ENCODE data around the gene FGF12.

The FGF12 gene

DNA sequence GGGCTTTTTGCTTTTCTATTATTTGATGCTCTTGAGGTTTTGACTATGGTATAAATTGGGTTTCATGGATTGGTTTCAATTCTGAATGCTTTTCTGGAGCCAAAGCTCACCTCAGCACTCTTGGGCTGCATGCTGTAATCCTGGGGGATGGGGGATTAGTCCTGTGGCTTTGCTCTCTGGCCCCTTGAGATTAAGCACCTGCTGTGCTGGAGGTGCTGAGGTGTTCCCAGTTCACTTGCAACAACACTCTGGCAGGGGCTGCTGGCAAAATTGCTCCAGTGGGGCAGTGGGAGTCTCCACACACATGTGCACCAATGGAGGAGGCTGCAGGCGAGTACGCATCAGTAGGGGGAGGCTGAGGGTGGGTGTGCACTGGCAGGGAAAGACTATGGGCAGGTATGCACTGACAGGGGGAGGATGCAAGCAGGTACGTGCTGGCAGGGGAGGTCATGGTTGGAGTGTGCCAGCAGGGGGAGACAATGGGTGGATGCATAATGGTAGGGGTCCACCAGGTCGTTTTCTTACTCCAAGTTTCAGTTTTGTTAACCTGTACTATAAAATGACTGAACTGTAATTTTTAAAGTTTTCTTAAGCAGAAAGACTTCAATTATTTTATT, 489.2 kb downstream of the FGF12 start:
- no peak overlapping the region for H3K9ac ChIP-seq (ENCODE audit: low read length)
- no peak overlapping the region for H3K4me2 ChIP-seq (ENCODE audit: low read length)
- no peak overlapping the region for H4K91ac ChIP-seq (ENCODE audit: low read depth, low read length)
- no CpG with 5 or more reads among the region's 4 CpGs for WGBS (ENCODE audit: extremely low coverage, insufficient coverage, insufficient read length)
- H3K27me3 ChIP-seq (ENCODE audit: insufficient read depth, low read length) = no peaks in the 10 kb centered on the region
- H3K4me1 ChIP-seq (ENCODE audit: control insufficient read depth in 1 of 2, insufficient read depth in 2 of 2, low read length in 2 of 2) = no peaks in the 10 kb centered on the region
- H3K9me3 ChIP-seq (ENCODE audit: insufficient read depth, low read depth, low read length) = no peaks in the 10 kb centered on the region
- H3K4ac ChIP-seq (ENCODE audit: low read depth, low read length) = no peak overlapping the region
- no peaks in the 10 kb centered on the region for H3K79me1 ChIP-seq (ENCODE audit: low read length)
- no peaks in the 10 kb centered on the region for H3K79me2 ChIP-seq (ENCODE audit: control insufficient read depth, insufficient read depth, low read length, poor library complexity)
- no peak overlapping the region for H2BK12ac ChIP-seq (ENCODE audit: low read length)
- no peak overlapping the region for H3K4me3 ChIP-seq (ENCODE audit: low read depth, low read length)
- H2BK5ac ChIP-seq (ENCODE audit: low read depth, low read length, poor library complexity) = no peak overlapping the region
- H2BK120ac ChIP-seq (ENCODE audit: insufficient read depth, low read length, poor library complexity) = no peak overlapping the region
- no peak overlapping the region for H3K27ac ChIP-seq (ENCODE audit: low read depth, low read length)
- no peak overlapping the region for H3K14ac ChIP-seq (ENCODE audit: low read length)
- H2AK5ac ChIP-seq (ENCODE audit: low read length) = no peak overlapping the region
- DNase-seq = no peak
- no peak overlapping the region for H2AFZ ChIP-seq (ENCODE audit: insufficient read depth, low read length, poor library complexity)
- H4K8ac ChIP-seq (ENCODE audit: low read depth, low read length) = no peak overlapping the region
- H4K12ac ChIP-seq (ENCODE audit: low read depth, low read length) = no peak overlapping the region
- no peak overlapping the region for H3K18ac ChIP-seq (ENCODE audit: low read length)
- no peaks in the 10 kb centered on the region for H3K36me3 ChIP-seq (ENCODE audit: control insufficient read depth in 1 of 2, insufficient read depth in 2 of 2, low read length in 2 of 2)
- H3K23ac ChIP-seq (ENCODE audit: low read length) = no peak overlapping the region

GRCh38 chr3:192229866-192230265, 497.5 kb downstream of the FGF12 start:
- no peaks in the 10 kb centered on the region for H3K4me1 ChIP-seq (ENCODE audit: control insufficient read depth in 1 of 2, insufficient read depth in 2 of 2, low read length in 2 of 2)
- no peak overlapping the region for H2BK120ac ChIP-seq (ENCODE audit: insufficient read depth, low read length, poor library complexity)
- no peaks in the 10 kb centered on the region for H3K79me1 ChIP-seq (ENCODE audit: low read length)
- H4K8ac ChIP-seq (ENCODE audit: low read depth, low read length) = no peak overlapping the region
- H3K9me3 ChIP-seq (ENCODE audit: insufficient read depth, low read depth, low read length) = no peaks in the 10 kb centered on the region
- no peak overlapping the region for H2AFZ ChIP-seq (ENCODE audit: insufficient read depth, low read length, poor library complexity)
- H3K36me3 ChIP-seq (ENCODE audit: control insufficient read depth in 1 of 2, insufficient read depth in 2 of 2, low read length in 2 of 2) = no peaks in the 10 kb centered on the region
- H3K18ac ChIP-seq (ENCODE audit: low read length) = no peak overlapping the region
- H3K79me2 ChIP-seq (ENCODE audit: control insufficient read depth, insufficient read depth, low read length, poor library complexity) = no peaks in the 10 kb centered on the region
- no peak overlapping the region for H3K14ac ChIP-seq (ENCODE audit: low read length)
- H4K91ac ChIP-seq (ENCODE audit: low read depth, low read length) = no peak overlapping the region
- H3K9ac ChIP-seq (ENCODE audit: low read length) = no peak overlapping the region
- WGBS (ENCODE audit: extremely low coverage, insufficient coverage, insufficient read length) = no CpG with 5 or more reads among the region's 2 CpGs
- H3K4ac ChIP-seq (ENCODE audit: low read depth, low read length) = no peak overlapping the region
- no peak overlapping the region for H3K27ac ChIP-seq (ENCODE audit: low read depth, low read length)
- no peak overlapping the region for H3K4me2 ChIP-seq (ENCODE audit: low read length)
- H3K23ac ChIP-seq (ENCODE audit: low read length) = no peak overlapping the region
- H3K4me3 ChIP-seq (ENCODE audit: low read depth, low read length) = no peak overlapping the region
- no peak overlapping the region for H4K12ac ChIP-seq (ENCODE audit: low read depth, low read length)
- H3K27me3 ChIP-seq (ENCODE audit: insufficient read depth, low read length) = no peaks in the 10 kb centered on the region
- H2BK12ac ChIP-seq (ENCODE audit: low read length) = no peak overlapping the region
- no peak overlapping the region for H2AK5ac ChIP-seq (ENCODE audit: low read length)
- DNase-seq = peak; percentile 47 to 48
- no peak overlapping the region for H2BK5ac ChIP-seq (ENCODE audit: low read depth, low read length, poor library complexity)

- no peaks in the 10 kb centered on the region for H3K79me1 ChIP-seq (ENCODE audit: low read length)
- H2BK12ac ChIP-seq (ENCODE audit: low read length) = no peak overlapping the region
- H4K12ac ChIP-seq (ENCODE audit: low read depth, low read length) = no peak overlapping the region
- H3K27ac ChIP-seq (ENCODE audit: low read depth, low read length) = no peak overlapping the region
- no peak overlapping the region for H3K18ac ChIP-seq (ENCODE audit: low read length)
- no peaks in the 10 kb centered on the region for H3K4me1 ChIP-seq (ENCODE audit: control insufficient read depth in 1 of 2, insufficient read depth in 2 of 2, low read length in 2 of 2)
- H2BK5ac ChIP-seq (ENCODE audit: low read depth, low read length, poor library complexity) = no peak overlapping the region
- no peaks in the 10 kb centered on the region for H3K79me2 ChIP-seq (ENCODE audit: control insufficient read depth, insufficient read depth, low read length, poor library complexity)
- no peaks in the 10 kb centered on the region for H3K27me3 ChIP-seq (ENCODE audit: insufficient read depth, low read length)
- DNase-seq = no peak
- H3K4me3 ChIP-seq (ENCODE audit: low read depth, low read length) = no peak overlapping the region
- no peak overlapping the region for H3K9ac ChIP-seq (ENCODE audit: low read length)
- H3K36me3 ChIP-seq (ENCODE audit: control insufficient read depth in 1 of 2, insufficient read depth in 2 of 2, low read length in 2 of 2) = no peaks in the 10 kb centered on the region
- no peak overlapping the region for H3K14ac ChIP-seq (ENCODE audit: low read length)
- no peak overlapping the region for H2AK5ac ChIP-seq (ENCODE audit: low read length)
- no peak overlapping the region for H3K4me2 ChIP-seq (ENCODE audit: low read length)
- H4K8ac ChIP-seq (ENCODE audit: low read depth, low read length) = no peak overlapping the region
- no peak overlapping the region for H3K4ac ChIP-seq (ENCODE audit: low read depth, low read length)
- H2AFZ ChIP-seq (ENCODE audit: insufficient read depth, low read length, poor library complexity) = no peak overlapping the region
- no peak overlapping the region for H3K23ac ChIP-seq (ENCODE audit: low read length)
- no peak overlapping the region for H2BK120ac ChIP-seq (ENCODE audit: insufficient read depth, low read length, poor library complexity)
- no CpG with 5 or more reads among the region's 5 CpGs for WGBS (ENCODE audit: extremely low coverage, insufficient coverage, insufficient read length)
- H4K91ac ChIP-seq (ENCODE audit: low read depth, low read length) = no peak overlapping the region
- no peaks in the 10 kb centered on the region for H3K9me3 ChIP-seq (ENCODE audit: insufficient read depth, low read depth, low read length)
Measured at GRCh38 chr3:192224634-192225155, 502.6 kb downstream of the FGF12 start.

DNA sequence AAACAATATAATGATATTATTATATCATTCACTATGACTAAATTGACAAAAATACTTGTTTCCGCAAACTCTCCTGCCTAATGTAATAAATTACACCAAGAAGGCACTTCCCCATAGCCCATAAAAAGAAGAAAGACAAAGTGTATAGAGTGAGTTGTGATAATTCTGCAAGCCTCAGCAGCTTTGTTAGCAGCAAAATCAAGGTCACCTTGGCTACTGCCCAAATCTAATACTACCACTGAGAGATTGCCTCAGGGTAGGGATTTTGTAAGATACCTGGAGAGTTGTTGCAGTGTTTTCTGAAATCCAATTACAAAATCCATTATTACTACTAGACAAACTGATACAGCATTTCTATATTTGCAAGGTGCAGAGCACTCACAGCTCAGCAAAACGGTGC, 503.5 kb downstream of the FGF12 start:
- H3K79me1 ChIP-seq (ENCODE audit: low read length) = no peaks in the 10 kb centered on the region
- H3K27ac ChIP-seq (ENCODE audit: low read depth, low read length) = no peak overlapping the region
- no peak overlapping the region for H3K4me3 ChIP-seq (ENCODE audit: low read depth, low read length)
- H4K91ac ChIP-seq (ENCODE audit: low read depth, low read length) = no peak overlapping the region
- no peak overlapping the region for H4K8ac ChIP-seq (ENCODE audit: low read depth, low read length)
- H4K12ac ChIP-seq (ENCODE audit: low read depth, low read length) = no peak overlapping the region
- no peak overlapping the region for H3K4ac ChIP-seq (ENCODE audit: low read depth, low read length)
- H3K79me2 ChIP-seq (ENCODE audit: control insufficient read depth, insufficient read depth, low read length, poor library complexity) = no peaks in the 10 kb centered on the region
- H3K4me1 ChIP-seq (ENCODE audit: control insufficient read depth in 1 of 2, insufficient read depth in 2 of 2, low read length in 2 of 2) = no peaks in the 10 kb centered on the region
- H2BK120ac ChIP-seq (ENCODE audit: insufficient read depth, low read length, poor library complexity) = no peak overlapping the region
- DNase-seq = no peak
- H2AFZ ChIP-seq (ENCODE audit: insufficient read depth, low read length, poor library complexity) = no peak overlapping the region
- no CpG with 5 or more reads among the region's 2 CpGs for WGBS (ENCODE audit: extremely low coverage, insufficient coverage, insufficient read length)
- H2BK5ac ChIP-seq (ENCODE audit: low read depth, low read length, poor library complexity) = no peak overlapping the region
- no peak overlapping the region for H3K9ac ChIP-seq (ENCODE audit: low read length)
- no peaks in the 10 kb centered on the region for H3K27me3 ChIP-seq (ENCODE audit: insufficient read depth, low read length)
- no peak overlapping the region for H2AK5ac ChIP-seq (ENCODE audit: low read length)
- no peaks in the 10 kb centered on the region for H3K9me3 ChIP-seq (ENCODE audit: insufficient read depth, low read depth, low read length)
- no peak overlapping the region for H3K4me2 ChIP-seq (ENCODE audit: low read length)
- H2BK12ac ChIP-seq (ENCODE audit: low read length) = no peak overlapping the region
- H3K23ac ChIP-seq (ENCODE audit: low read length) = no peak overlapping the region
- no peak overlapping the region for H3K14ac ChIP-seq (ENCODE audit: low read length)
- H3K36me3 ChIP-seq (ENCODE audit: control insufficient read depth in 1 of 2, insufficient read depth in 2 of 2, low read length in 2 of 2) = no peaks in the 10 kb centered on the region
- no peak overlapping the region for H3K18ac ChIP-seq (ENCODE audit: low read length)
